Activated CD8-positive, alpha-beta T cell treated with anti-CD3 and anti-CD28 coated beads for 36 hours (primary cell): ENCODE data around the gene BTN2A1. TPM values are rescaled to one million over a fixed set of nuclear protein-coding genes. Genes with fewer than 3 reads are reported as not detected.

ENCODE experiments used
- ATAC-seq: fragments of 200-7000 bp; cut with Tn5 transposase; one replicate; pipeline ENCODE4 v1.10.0; 2021; ENCODE audit warnings: mild to moderate bottlenecking, moderate library complexity
- CTCF ChIA-PET: fragments of 350-600 bp; sonication (Branson Sonifier 250); formaldehyde crosslinking; loops from one replicate; lab custom pipeline; 2021; ENCODE audit warnings: antibody characterized with exemption; lab: Charles Lee
- POLR2A ChIA-PET: fragments of 350-600 bp; sonication (Branson Sonifier 250); formaldehyde crosslinking; loops from one replicate; lab custom pipeline; 2021; ENCODE audit warnings: antibody characterized with exemption; lab: Charles Lee
- DNase-seq: peaks from one replicate; pipeline ENCODE4 v3.0.0-alpha.2; 2020
- H3K27ac Mint-ChIP-seq: one replicate; pipeline ENCODE4 v1.8.0; 2021; ENCODE audit warnings: mild to moderate bottlenecking, mixed read lengths
- H3K27me3 Mint-ChIP-seq: one replicate; pipeline ENCODE4 v1.8.0; 2021; ENCODE audit warnings: mixed read lengths
- H3K36me3 Mint-ChIP-seq: one replicate; pipeline ENCODE4 v1.8.0; 2021; ENCODE audit warnings: low read depth, mixed read lengths
- H3K4me1 Mint-ChIP-seq: one replicate; pipeline ENCODE4 v1.8.0; 2021; ENCODE audit warnings: low read depth, mixed read lengths
- H3K4me3 Mint-ChIP-seq: one replicate; pipeline ENCODE4 v1.8.0; 2021; ENCODE audit warnings: mild to moderate bottlenecking, moderate library complexity, mixed read lengths
- H3K9me3 Mint-ChIP-seq: one replicate; pipeline ENCODE4 v1.8.0; 2021; ENCODE audit warnings: mixed read lengths
- CTCF ChIP-seq: fragments of 200-600 bp; IDR thresholded peaks from one replicate; pipeline ENCODE4 v1.8.0; 2022; ENCODE audit warnings: antibody characterized with exemption, mild to moderate bottlenecking
- intact Hi-C: fragments of 100-400 bp; cut with micrococcal nuclease; formaldehyde crosslinking; loops from one replicate; pipeline ENCODE4 v1.10.0; 2022
- total RNA-seq, 2 experiments: library from RNA; stranded (reverse); gene quantifications; one replicate each; pipeline ENCODE4 v1.2.3, GENCODE V29; 2021

Gene BTN2A1
- total RNA-seq, 2 experiments from 2014 or later, result 14.2 to 16.2 TPM

GRCh38 chr6:26476896-26477295 lies 19.1 kb downstream of the BTN2A1 start:
- H3K36me3 Mint-ChIP-seq, result peaks cover 16% of the 10 kb centered on the region
- TF ChIP-seq CTCF, result no peak
- peaks cover 7% of the 10 kb centered on the region for H3K9me3 Mint-ChIP-seq
- peak overlapping the region; percentile 22 for H3K27ac Mint-ChIP-seq
- ATAC-seq, result no peak
- no peaks in the 10 kb centered on the region for H3K27me3 Mint-ChIP-seq
- ChIA-PET POLR2A (interaction anchor here (2.1 kb wide), 1 partner anchor 61 kb away, joined by 6 read pairs; no protein-coding TSS in a partner anchor), CTCF (interaction anchor here (0.8 kb wide), 1 partner anchor 27 kb away, joined by 3 read pairs; no protein-coding TSS in a partner anchor)
- intact Hi-C loops, result no loop called here
- H3K4me1 Mint-ChIP-seq, result peaks cover 38% of the 10 kb centered on the region
- no peak for DNase-seq
- no peak overlapping the region for H3K4me3 Mint-ChIP-seq

GRCh38 chr6:26477426-26477825 lies 19.7 kb downstream of the BTN2A1 start:
- H3K27me3 Mint-ChIP-seq, result no peaks in the 10 kb centered on the region
- H3K9me3 Mint-ChIP-seq, result peaks cover 4% of the 10 kb centered on the region
- H3K36me3 Mint-ChIP-seq, result peaks cover 13% of the 10 kb centered on the region
- ATAC-seq (no peak), DNase-seq (no peak)
- TF ChIP-seq CTCF, result no peak
- no peak overlapping the region for H3K27ac Mint-ChIP-seq
- ChIA-PET POLR2A (interaction anchor here (0.7 to 2.1 kb wide), 2 partner anchors 60 to 654 kb away, joined by 5 to 6 read pairs; no protein-coding TSS in a partner anchor), CTCF (no interaction called here)
- intact Hi-C loops, result no loop called here
- no peak overlapping the region for H3K4me3 Mint-ChIP-seq
- H3K4me1 Mint-ChIP-seq, result peaks cover 38% of the 10 kb centered on the region

- intact Hi-C loops, result no loop called here
- DNase-seq, result no peak
- TF ChIP-seq CTCF, result no peak
These were observed 20.6 kb downstream of the BTN2A1 start for GRCh38 chr6:26478100-26478984.

DNA sequence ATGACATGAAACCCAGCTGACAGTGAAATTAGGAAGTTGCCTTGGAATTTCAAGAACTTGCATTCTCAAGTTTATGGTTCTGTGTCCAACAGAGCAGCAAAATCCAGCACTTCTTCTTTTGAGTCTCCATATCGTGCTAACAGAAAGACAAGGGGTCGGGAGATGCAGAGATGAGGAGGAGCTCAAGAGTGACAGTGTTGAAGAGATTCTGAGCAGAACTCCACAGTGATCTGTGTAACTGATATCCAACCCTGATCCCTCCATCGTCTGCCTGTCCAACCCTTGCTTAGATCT lies 21.2 kb downstream of the BTN2A1 start:
- Mint-ChIP-seq H3K27ac (no peak overlapping the region), H3K36me3 (peaks cover 4% of the 10 kb centered on the region), H3K27me3 (no peaks in the 10 kb centered on the region), H3K4me1 (peaks cover 25% of the 10 kb centered on the region), H3K4me3 (no peak overlapping the region), H3K9me3 (no peaks in the 10 kb centered on the region)
- ChIA-PET CTCF (interaction anchor here (1.0 to 1.7 kb wide), 3 partner anchors 11 to 137 kb away, joined by 3 to 7 read pairs (median 3); no protein-coding TSS in a partner anchor), POLR2A (interaction anchor here (0.9 to 1.2 kb wide), 3 partner anchors 9 to 150 kb away, joined by 3 to 4 read pairs (median 3); no protein-coding TSS in a partner anchor)
- DNase-seq (no peak), ATAC-seq (no peak)
- intact Hi-C loops, result no loop called here
- TF ChIP-seq CTCF, result no peak

More at GRCh38 chr6:26478100-26478984, 20.6 kb downstream of the BTN2A1 start:
- Mint-ChIP-seq H3K4me3 (no peak overlapping the region), H3K27me3 (no peaks in the 10 kb centered on the region), H3K4me1 (peaks cover 28% of the 10 kb centered on the region), H3K27ac (no peak overlapping the region), H3K36me3 (peaks cover 5% of the 10 kb centered on the region), H3K9me3 (no peaks in the 10 kb centered on the region)
- ChIA-PET CTCF (interaction anchor here (1.4 to 1.7 kb wide), 2 partner anchors 12 to 136 kb away, joined by 3 to 7 read pairs; no protein-coding TSS in a partner anchor), POLR2A (interaction anchor here (0.7 to 1.2 kb wide), 4 partner anchors 10 to 654 kb away, joined by 3 to 5 read pairs (median 4); no protein-coding TSS in a partner anchor)
- no peak for ATAC-seq

- no peak overlapping the region for H3K27ac Mint-ChIP-seq
- TF ChIP-seq CTCF, result no peak
- H3K4me1 Mint-ChIP-seq, result peaks cover 2% of the 10 kb centered on the region
- ChIA-PET POLR2A (no interaction called here), CTCF (interaction anchor here (0.6 kb wide), 1 partner anchor 147 kb away, joined by 3 read pairs; no protein-coding TSS in a partner anchor)
- intact Hi-C loops, result no loop called here
- no peak for ATAC-seq
- DNase-seq, result no peak
- H3K27me3 Mint-ChIP-seq, result no peaks in the 10 kb centered on the region
- no peaks in the 10 kb centered on the region for H3K9me3 Mint-ChIP-seq
- H3K4me3 Mint-ChIP-seq, result no peak overlapping the region
- H3K36me3 Mint-ChIP-seq, result no peaks in the 10 kb centered on the region
These were observed 24.6 kb downstream of the BTN2A1 start for GRCh38 chr6:26482338-26482737.
